ENCODE data around the gene AGPAT1.
A peak's percentile ranks its signal among the peaks of the same experiment; 100 is the strongest.

Gene AGPAT1

GRCh38 chr6:32158052-32158451, 17.8 kb downstream of the AGPAT1 start:
- no peak for TF ChIP-seq CTCF (IDR thresholded peaks at IDR 0.05; ENCODE audit: low read depth, low read length, missing control alignments)
- in situ Hi-C loops (cut with HindIII; ENCODE audit: low sequenced_read_pairs): no loop called here
- DNase-seq (ENCODE audit: low read depth): no peak
- no peak overlapping the region for H3K4me3 ChIP-seq (ENCODE audit: low read depth, low read length)

- DNase-seq (ENCODE audit: low read depth): no peak
- no peak for TF ChIP-seq CTCF (IDR thresholded peaks at IDR 0.05; ENCODE audit: low read depth, low read length, missing control alignments)
- no peak overlapping the region for H3K4me3 ChIP-seq (ENCODE audit: low read depth, low read length)
- in situ Hi-C loops (cut with HindIII; ENCODE audit: low sequenced_read_pairs): no loop called here
Measured at GRCh38 chr6:32156891-32157290, 19.0 kb downstream of the AGPAT1 start.

GRCh38 chr6:32154514-32155161, 21.2 kb downstream of the AGPAT1 start:
- TF ChIP-seq CTCF (IDR thresholded peaks at IDR 0.05; ENCODE audit: low read depth, low read length, missing control alignments): peak; percentile 58
- peak overlapping the region; percentile 94 for H3K4me3 ChIP-seq (ENCODE audit: low read depth, low read length)
- in situ Hi-C loops (cut with HindIII; ENCODE audit: low sequenced_read_pairs): no loop called here
- peak; percentile 33 for DNase-seq (ENCODE audit: low read depth)

- peak; percentile 41 for TF ChIP-seq CTCF (IDR thresholded peaks at IDR 0.05; ENCODE audit: low read depth, low read length, missing control alignments)
- peak within 1 kb of the TSS; percentile 94 for H3K4me3 ChIP-seq (ENCODE audit: low read depth, low read length)
- in situ Hi-C loops (cut with HindIII; ENCODE audit: low sequenced_read_pairs): no loop called here
- DNase-seq (ENCODE audit: low read depth): peak; percentile 84
Measured at GRCh38 chr6:32153564-32154513, 22.0 kb downstream of the AGPAT1 start, which contains the start of gene PPT2. Gene PPT2, plus strand, starts transcription at chr6:32154141. Its CDS starts 454 bp downstream, at chr6:32154595.

- in situ Hi-C loops (cut with HindIII; ENCODE audit: low sequenced_read_pairs): no loop called here
- DNase-seq (ENCODE audit: low read depth): no peak
- H3K4me3 ChIP-seq (ENCODE audit: low read depth, low read length): peak overlapping the region; percentile 94
- no peak for TF ChIP-seq CTCF (IDR thresholded peaks at IDR 0.05; ENCODE audit: low read depth, low read length, missing control alignments)
Measured at GRCh38 chr6:32152769-32153563, 22.9 kb downstream of the AGPAT1 start.
